HT1080 (cell line): ENCODE measurements around the gene TRMO. TPM values are rescaled to one million over a fixed set of nuclear protein-coding genes. Genes with fewer than 3 reads are reported as not detected.

Experiments used
- DNase-seq: peaks from one replicate; pipeline ENCODE4 v3.0.0-alpha.2; 2015; ENCODE audit warnings: low read depth
- small RNA-seq: library from RNA; depleted of rRNA; stranded (forward); fragments of <200 nt; gene quantifications from one replicate; pipeline ENCODE3, GENCODE V24; 2014
- total RNA-seq: library from RNA; depleted of rRNA; stranded (reverse); fragments of >200 nt; shearing (Covaris generic); gene quantifications from 2 replicates; pipeline ENCODE4 v1.2.3, GENCODE V29; 2014; rRNA removed

Gene TRMO
- total RNA-seq, 1 experiment from 2014 or later = 20.1 TPM

- no peak for DNase-seq
Observed at GRCh38 chr9:97860451-97861147, 61.7 kb downstream of the TRMO start.

- DNase-seq = no peak
Observed at GRCh38 chr9:97859346-97859745, 63.0 kb downstream of the TRMO start.

- DNase-seq = no peak
Observed at GRCh38 chr9:97858826-97859225, 63.5 kb downstream of the TRMO start.

- DNase-seq = no peak
Observed at GRCh38 chr9:97858393-97858713, 63.9 kb downstream of the TRMO start.

GRCh38 chr9:97857606-97858392 lies 64.5 kb downstream of the TRMO start:
- DNase-seq = no peak

GRCh38 chr9:97856857-97857605 lies 65.3 kb downstream of the TRMO start:
- DNase-seq = no peak

GRCh38 chr9:97855899-97856298 lies 66.4 kb downstream of the TRMO start:
- DNase-seq = no peak

- DNase-seq = no peak
Observed at GRCh38 chr9:97855486-97855875, 66.8 kb downstream of the TRMO start.

GRCh38 chr9:97854696-97855485 lies 67.4 kb downstream of the TRMO start:
- DNase-seq = no peak

Small RNA genes within 50 kb of the gene (small RNA-seq; reads per million reads assigned to genes)
- not detected for gene RF00019

Other genes starting within 250 kb of the TRMO start
- gene XPA, start 225.2 kb downstream of the TRMO start, total RNA-seq = 5.4 and 7.9 TPM in 2 replicates
- not detected in 2 replicates for gene FOXE1, start 69.3 kb downstream of the TRMO start, total RNA-seq
- gene HEMGN, start 15.7 kb upstream of the TRMO start, total RNA-seq = not detected in 2 replicates
- 16.8 and 53.1 TPM in 2 replicates for gene ANP32B, start 60.8 kb upstream of the TRMO start, total RNA-seq
- gene NANS, start 134.2 kb upstream of the TRMO start, total RNA-seq = 92.2 and 93.3 TPM in 2 replicates
- 26.8 and 31.0 TPM in 2 replicates for gene TRIM14, start 196.7 kb upstream of the TRMO start, total RNA-seq